GM21390 (cell line): ENCODE measurements around the gene SLC66A1.
A peak's percentile ranks its signal among the peaks of the same experiment; 100 is the strongest.
"Not testable (repeated sequence)": the region's sequence is repeated elsewhere in the genome, so short reads cannot be mapped to it uniquely, and the experiment has no call there.

Experiments
- ATAC-seq: cut with Tn5 transposase; IDR thresholded peaks from one replicate; pipeline ENCODE4 v1.9.1; 2021; ENCODE audit not compliant: unreplicated experiment

SLC66A1 gene, protein sequence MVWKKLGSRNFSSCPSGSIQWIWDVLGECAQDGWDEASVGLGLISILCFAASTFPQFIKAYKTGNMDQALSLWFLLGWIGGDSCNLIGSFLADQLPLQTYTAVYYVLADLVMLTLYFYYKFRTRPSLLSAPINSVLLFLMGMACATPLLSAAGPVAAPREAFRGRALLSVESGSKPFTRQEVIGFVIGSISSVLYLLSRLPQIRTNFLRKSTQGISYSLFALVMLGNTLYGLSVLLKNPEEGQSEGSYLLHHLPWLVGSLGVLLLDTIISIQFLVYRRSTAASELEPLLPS

DNA sequence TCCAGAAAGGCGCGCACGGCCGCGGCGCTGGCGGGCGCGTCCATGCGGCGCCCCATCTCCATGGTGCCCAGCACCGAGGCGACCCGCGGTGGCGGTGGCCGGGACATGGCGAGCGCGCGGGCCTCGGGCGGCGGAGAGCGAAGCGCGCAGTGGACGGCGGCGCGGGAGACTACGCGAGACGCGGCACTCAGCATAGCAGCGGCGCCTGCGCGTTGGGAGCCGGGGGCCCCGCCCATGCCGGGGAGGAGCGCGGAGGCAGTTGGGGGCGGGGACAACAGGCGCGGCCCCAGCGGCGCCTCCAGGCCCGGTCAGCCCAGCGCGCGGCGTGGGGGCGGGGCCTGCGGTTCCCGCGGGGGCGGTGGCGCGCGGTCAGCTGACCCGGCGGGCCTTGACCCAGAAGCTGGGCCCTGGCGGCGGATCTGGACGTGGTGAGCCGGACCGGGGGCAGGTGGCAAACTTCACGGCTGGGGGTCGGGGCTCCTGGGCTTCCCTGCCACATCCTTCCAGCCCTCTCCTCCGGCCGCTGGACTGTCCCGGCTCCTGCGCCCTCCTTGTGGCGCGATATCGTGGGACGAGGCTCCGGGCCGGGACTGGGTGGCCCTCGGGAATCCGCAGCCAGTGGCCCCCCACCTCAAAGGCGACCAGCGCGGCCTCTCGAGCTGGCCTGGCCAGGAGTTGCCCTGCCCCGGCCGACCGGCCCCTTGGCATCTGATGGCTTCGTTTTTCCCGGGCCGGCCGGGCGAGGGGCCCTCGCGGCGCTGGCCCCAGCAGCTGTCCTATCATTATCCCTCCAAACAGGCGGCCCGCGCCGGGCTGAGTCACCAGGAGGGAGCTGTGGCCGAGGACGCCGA, at the start of gene SLC66A1, which contains the start of gene AKR7A2:
SLC66A1 (plus strand) TSS at position 396 of the 851 bp plus-strand sequence. CDS start 5,352 bp downstream, outside the sequence.
AKR7A2 (minus strand) TSS at position 214 of the 851 bp plus-strand sequence; CDS start at position 194, 20 bp downstream.
- peak; percentile 61 for ATAC-seq

DNA sequence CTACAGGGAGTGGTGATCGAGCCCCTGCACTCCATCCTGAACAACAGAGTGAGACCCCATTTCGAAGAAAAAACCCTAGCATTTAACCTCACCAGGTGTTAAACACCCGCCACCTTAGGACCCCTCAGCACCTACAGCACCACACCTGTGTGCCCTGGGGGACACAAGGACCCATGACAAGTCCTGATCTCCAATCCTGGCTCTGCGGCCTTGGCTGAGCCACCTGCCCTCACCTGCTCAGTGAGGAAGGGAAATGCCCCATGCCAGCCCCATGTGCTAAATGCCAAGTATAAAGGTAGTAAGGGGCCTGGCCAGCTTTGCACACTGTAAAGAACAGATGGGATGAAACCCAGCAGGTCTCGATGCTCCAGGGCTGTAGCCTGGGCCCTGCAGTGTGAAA, 49.4 kb upstream of the SLC66A1 start:
- ATAC-seq: no peak

DNA sequence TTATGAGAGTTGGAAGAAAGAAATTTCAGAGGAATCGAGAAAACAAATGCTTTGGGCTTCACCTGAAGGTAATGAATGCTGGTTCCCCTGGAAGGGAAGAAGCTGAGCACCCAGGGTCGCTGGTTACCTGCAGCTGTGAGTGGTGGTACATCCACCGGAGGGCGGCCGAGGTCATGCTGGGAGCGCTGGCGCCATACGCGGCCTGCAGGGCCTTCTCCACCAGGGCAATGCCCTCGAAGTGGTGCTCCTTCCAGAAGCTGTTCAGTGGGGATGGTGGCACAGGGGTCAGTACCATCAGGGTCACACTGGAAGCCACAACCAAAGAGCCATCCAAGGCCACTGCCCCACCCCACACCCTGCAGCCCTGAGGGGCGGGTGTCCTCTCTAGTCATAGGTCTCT, 43.7 kb upstream of the SLC66A1 start:
- no peak for ATAC-seq

DNA sequence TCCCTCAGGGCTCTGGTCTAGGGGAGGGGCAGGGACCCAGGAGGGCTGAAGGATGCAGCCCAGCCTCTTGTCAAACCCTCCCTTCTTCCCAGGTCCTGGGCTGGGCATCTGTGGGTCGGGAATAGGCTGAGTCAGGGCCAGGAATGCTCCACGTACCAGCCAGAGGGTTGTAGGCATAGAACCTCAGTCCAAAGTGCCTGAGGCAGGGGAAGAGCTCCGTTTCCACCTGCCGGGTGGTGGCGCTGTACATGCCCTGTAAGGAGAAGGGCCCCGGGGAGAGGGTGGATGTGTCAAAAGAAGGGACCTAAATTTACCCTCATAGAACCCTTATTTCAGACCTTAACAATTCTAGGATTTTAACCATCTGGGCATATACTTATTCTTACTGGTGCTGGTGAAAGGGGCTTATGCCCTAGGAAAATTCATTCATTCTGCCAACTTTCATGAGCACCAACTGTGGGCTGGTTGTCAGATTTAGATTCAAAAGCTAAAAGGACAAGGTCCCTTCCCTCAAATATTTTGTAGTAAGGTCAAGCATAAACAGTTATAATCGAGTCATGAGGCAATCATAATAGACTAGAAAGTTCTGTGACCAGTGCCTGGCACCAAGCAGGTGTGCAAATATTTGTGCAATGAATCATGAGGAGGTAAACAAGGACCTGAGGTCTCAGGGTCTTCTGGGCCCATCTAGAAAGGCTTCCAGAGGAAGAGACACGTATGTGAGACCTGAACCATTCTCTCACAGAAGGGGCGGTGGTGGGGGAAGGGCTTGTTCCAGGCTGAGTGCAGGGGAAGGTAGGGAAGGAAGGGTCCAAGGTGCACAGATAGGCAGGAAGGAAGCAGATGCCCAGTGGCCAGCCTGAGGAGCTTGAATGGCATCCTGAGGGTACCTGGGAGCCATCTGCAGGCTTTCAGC, 42.4 kb upstream of the SLC66A1 start:
- not testable (repeated sequence) for ATAC-seq

DNA sequence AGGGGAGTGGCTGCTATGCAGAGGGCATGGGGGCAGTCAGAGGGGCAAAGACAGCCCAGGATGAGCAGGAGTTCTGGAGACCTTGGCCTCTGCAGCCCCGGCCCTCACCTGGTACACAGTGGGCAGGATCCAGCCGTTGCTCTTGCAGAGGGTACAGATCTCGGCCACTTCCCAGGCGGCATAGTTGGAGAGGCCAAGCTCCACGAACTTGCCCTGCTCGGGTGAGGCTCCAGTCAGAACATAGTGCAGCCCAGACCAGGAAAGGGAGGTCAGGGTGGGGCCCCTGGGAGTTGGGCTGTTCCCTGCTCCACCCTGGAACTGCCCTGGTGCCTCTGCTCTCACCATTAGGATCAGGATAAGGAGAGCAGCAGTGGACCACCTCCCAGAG, 41.8 kb upstream of the SLC66A1 start:
- not testable (repeated sequence) for ATAC-seq

DNA sequence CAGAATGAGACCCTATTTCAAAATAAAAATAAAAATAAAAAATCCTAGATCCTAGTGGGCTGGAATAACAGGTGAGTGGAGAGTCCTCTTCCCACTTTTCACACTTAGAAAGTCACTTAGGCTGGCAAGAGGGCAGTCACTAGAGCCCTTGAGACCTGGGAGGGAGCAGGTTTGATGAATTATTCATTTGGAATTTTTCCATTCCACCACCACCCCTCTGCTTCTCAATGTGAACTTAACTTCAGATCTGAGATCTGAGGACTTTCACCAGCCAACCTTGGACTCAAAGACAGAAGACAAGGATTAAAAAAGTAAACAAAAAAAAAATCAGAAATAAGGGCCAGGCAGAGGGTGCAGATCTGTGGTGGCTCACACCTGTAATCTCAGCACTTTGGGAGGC, 40.1 kb upstream of the SLC66A1 start:
- no peak for ATAC-seq

DNA sequence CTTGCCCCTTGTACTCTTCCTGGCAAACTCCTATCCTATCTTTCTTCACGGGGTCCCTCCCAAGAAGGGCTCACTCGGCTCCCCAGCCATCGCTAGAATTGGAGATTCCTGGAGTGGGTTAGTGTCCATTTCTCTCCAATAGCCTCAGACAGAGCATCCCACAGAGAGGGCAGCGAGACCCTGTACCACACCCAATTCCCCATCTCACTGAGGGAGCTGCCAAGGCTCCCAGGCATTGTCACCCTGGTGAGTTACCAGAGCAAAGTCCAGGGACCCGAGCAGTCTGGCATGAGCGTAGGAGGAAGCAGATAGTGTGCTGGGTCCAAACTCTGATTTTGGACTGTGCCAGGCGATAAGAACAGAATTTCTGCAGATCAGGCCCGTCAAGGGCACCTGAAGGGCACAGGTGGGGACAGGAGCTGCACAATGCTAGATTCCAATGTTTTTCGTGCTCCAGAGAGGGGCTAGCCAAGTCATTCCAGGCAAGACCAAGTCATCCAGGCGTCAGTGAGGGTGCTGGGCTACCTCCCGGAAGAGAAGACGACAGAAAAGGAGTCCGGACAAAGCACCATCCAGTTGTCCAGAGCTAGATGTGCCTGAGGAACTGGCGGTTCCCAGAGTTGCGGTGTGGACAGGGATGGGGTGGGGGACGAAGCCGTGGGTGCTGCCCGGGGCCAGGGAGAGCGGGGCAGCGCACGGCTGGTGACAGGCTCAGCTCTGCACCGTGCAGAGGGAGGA, 38.9 kb upstream of the SLC66A1 start:
- no peak for ATAC-seq

DNA sequence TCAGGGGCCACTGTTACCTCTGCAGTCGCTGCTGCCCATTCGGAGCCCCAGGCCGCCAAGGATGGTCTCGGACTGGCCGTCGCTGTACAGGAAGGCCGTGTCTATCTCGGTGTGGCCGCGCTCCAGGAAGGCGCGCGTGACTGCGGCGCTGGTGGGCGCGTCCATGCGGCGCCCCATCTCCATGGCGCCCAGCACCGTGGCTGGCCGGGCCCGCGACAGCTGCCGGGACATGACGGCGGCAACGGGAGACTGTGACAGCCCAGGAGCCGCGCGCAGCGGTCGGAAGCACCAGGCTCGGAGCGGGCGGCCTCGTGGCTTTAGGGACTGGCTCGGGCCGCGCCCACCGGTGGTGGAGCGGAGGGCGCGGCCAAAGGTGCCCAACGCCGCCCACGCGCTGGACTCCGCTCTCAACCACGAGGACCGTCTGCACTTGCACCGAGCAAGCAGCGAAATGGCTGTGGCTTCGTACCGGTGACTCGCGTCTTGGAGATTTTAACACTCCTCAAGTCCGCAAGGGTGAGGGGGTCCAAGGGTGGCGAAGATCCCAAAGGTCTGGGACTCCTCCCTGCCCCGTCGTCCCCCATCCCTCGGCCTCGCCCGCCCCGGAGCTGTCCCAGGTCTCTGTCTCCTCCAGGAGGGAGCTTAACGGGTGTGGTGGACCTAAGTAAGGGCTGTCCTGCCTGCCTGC, 38.1 kb upstream of the SLC66A1 start:
- not testable (repeated sequence) for ATAC-seq

DNA sequence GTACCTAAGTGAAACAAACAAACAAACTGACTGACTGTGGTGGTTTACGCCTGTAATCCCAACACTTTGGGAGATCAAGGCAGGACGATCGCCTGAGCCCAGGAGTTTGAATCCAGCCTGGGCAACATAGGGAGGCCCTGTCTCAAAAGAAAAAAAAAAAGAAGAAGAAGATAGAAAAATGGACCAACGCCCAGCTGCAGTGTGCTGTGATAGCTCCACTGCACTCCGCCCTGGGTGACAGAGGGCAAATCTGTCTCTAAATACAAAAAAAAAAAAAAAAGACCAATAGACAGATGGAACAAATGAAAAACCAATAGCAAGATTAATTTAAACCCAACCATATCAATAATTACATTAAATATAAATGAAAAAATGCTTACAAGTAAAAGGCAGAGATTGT, 37.5 kb upstream of the SLC66A1 start:
- ATAC-seq: no peak

DNA sequence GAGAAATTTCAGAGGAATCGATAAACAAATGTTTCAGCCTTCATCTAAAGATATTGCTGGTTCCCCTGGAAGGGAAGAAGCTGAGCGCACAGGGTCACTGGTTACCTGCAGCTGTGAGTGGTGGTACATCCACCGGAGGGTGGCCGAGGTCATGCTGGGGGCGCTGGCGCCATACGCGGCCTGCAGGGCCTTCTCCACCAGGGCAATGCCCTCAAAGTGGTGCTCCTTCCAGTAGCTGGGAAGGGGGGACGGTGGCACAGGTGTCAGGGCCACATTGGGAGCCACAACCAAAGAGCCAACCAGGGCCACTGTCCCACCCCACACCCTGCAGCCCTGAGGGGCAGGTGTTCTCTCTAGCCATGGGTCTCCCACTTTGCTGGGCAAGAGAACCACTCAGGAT, 28.2 kb upstream of the SLC66A1 start:
- ATAC-seq: no peak

DNA sequence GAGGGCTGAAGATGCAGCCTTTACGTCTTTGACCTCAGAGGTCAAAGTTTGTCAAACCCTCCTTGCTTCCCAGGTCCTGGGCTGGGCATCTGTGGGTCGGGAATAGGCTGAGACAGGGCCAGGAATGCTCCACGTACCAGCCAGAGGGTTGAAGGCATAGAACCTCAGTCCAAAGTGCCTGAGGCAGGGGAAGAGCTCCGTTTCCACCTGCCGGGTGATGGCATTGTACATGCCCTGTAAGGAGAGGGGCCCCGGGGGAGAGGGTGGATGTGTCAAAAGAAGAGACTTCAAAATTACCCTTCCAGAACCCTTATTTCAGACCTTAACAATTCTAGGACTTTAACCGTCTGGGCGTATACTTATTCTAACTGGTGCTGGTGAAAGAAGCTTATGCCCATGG, 27.2 kb upstream of the SLC66A1 start:
- ATAC-seq: no peak

DNA sequence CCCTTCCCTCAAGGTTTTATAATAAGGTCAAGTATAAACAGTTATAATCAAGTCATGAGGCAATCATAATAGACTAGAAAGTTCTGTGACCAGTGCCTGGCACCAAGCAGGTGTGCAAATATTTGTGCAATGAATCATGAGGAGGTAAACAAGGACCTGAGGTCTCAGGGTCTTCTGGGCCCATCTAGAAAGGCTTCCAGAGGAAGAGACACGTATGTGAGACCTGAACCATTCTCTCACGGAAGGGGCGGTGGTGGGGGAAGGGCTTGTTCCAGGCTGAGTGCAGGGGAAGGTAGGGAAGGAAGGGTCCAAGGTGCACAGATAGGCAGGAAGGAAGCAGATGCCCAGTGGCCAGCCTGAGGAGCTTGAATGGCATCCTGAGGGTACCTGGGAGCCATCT, 26.8 kb upstream of the SLC66A1 start:
- ATAC-seq: not testable (repeated sequence)

DNA sequence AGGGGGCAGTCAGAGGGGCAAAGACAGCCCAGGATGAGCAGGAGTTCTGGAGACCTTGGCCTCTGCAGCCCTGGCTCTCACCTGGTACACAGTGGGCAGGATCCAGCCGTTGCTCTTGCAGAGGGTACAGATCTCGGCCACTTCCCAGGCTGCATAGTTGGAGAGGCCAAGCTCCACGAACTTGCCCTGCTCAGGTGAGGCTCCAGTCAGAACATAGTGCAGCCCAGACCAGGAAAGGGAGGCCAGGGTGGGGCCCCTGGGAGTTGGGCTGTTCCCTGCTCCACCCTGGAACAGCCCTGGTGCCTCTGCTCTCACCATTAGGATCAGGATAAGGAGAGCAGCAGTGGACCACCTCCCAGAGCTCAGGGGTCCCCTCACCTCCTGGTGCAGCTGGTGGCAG, 26.3 kb upstream of the SLC66A1 start:
- ATAC-seq: not testable (repeated sequence)

DNA sequence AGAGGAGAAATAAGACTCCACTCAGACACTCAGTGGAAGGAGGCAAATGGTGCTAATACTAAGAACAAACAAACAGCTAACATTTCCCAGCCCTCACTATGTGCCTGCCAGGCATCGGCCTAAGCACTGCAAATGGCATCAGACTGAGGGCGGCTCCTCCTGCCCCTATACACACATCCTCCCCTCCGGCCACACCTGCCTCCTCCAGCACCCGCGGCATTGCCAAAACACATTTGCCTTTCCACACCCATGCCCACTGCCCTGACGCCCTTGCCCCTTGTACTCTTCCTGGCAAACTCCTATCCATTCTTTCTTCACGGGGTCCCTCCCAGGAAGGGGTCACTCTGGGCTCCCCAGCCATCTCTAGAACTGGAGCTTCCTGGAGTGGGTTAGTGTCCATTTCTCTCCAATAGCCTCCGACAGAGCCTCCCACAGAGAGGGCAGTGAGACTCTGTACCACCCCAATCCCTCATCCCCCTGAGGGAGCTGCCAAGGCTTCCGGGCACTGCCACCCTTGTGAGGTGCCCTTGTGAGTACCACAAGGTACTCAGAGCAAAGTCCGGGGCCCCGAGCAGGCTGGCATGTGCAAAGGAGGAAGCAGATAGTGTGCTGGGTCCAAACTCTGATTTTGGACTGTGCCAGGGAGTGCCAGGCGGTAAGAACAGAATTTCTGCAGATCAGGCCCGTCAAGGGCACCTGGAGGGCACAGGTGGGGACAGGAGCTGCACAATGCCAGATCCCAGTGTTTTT, 24.5 kb upstream of the SLC66A1 start:
- no peak for ATAC-seq

DNA sequence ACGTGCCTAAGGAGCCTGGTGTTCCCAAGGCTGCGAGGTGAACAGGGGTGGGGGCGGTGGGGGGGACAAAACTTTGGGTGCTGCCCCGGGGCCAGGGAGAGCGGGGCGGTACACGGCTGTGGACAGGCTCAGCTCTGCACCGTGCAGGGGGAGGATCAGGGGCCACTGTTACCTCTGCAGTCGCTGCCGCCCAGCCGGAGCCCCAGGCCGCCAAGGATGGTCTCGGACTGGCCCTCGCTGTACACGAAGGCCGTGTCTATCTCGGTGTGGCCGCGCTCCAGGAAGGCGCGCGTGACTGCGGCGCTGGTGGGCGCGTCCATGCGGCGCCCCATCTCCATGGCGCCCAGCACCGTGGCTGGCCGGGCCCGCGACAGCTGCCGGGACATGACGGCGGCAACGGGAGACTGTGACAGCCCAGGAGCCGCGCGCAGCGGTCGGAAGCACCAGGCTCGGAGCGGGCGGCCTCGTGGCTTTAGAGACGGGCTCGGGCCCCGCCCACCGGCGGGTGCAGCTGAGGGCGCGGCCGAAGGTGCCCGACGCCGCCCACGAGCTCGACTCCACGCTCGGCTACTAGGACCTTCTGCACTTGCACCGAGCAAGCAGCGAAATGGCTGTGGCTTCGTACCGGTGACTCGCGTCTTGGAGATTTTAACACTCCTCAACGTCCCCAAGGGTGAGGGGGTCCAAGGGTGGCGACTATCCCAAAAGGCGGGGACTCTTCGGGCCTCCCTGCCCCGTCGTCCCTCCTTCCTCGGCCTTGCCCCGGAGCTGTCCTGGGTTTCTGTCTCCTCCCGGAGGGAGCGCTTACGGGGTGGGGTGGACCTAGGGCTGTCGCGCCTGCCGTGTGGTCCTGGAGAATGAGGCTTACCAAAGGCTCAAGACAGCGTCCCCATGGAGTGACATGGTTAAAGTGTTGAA, 23.5 kb upstream of the SLC66A1 start, which contains the start of gene AKR7A3:
AKR7A3 (minus strand) TSS at position 447 of the 918 bp plus-strand sequence; CDS start at position 386, 61 bp downstream.
- ATAC-seq: not testable (repeated sequence)

DNA sequence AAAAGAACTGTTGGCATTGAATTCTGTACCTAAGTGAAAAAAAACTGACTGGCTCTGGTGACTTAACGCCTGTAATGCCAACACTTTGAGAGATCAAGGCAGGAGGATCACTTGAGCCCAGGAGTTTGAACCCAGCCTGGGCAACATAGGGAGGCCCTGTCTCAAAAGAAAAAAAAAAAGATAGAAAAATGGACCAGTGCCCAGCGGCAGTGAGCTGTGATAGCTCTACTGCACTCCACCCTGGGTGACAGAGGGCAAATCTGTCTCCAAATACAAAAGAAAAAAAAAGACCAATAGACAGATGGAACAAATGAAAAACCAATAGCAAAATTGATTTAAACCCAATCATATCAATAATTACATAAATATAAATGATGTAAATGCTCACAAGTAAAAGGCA, 22.9 kb upstream of the SLC66A1 start:
- ATAC-seq: no peak

DNA sequence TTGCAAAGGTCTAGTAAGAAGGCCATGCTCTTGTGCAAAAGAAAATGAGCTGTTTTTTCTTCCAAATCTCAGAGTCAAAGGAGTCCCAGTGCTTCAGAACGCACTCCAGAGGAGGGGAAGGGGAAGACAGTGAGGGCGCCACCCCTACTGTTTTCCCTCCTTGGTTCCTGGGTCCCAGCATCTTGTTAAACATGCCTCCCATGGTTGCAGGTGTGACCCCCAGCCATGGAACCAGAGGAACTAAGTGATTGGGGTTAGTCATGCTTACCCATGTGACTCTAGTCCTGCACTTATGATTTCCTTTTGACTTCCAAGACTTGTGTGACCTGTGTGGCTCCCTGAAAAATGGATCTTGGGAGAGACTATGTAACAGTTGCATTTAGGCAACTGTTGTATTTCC, 17.5 kb upstream of the SLC66A1 start:
- no peak for ATAC-seq

DNA sequence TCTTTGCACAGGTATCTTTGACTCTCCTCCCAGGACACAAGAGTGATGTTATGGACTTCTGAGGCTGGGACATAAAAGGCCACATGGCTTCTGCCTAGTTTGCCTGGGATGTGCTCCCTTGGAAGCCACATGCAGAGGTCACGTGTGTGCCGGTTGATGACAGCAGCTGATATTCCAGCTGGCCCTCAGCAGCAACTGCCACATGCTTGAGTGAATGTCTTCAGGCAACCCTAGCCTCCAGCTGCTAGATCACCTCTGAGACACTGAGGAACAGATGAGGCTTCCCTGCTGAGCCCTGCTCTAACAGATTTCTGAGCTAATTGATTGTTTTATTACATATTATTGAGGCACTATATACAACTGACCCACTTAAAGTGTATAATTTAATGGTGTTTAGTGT, 11.9 kb upstream of the SLC66A1 start:
- ATAC-seq: no peak
